Measurements from ENCODE around the gene RNASE4. TPM values are rescaled to one million over a fixed set of nuclear protein-coding genes. Genes with fewer than 3 reads are reported as not detected.
"Not testable (repeated sequence)": the region's sequence is repeated elsewhere in the genome, so short reads cannot be mapped to it uniquely, and the experiment has no call there.

The RNASE4 gene, protein sequence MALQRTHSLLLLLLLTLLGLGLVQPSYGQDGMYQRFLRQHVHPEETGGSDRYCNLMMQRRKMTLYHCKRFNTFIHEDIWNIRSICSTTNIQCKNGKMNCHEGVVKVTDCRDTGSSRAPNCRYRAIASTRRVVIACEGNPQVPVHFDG
- 4.2 TPM for polyA plus RNA-seq (ENCODE audit: insufficient read length)

DNA sequence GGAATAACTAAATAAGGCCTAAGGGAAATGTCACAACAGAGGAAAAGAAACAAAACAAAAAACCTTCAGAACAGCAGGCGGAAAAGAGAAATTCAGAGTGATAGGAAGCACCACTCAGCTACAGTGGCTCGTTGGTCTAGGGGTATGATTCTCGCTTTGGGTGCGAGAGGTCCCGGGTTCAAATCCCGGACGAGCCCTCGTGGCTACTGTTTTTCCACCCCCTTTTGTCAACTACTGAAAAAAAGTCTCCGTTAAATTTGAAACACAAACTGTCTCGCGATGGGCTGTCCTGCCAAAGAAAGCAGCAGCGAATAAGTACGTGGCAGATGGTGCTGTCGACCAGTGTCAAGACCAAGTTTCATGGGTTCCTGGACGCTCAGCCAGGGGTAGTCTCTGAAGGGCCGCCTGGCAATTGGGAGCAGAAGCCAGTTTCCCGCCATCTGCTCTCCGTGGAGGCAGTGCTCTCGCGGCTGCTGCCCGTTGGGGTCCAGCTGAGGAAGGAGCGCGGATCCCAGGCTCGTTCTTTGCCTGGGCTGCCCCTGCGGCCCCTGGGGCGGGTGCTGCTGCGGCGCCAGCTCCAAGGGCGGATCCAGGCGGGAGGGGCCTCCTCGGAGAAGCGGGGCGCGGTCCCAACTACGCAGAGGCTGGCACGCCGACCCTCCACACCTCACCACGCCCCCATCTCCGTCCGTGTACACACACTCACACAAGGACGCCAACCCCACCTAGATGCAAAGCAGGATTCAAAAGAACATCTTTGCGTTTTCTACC, at the start of gene RNASE4:
Gene RNASE4 (plus strand): TSS at position 670 of the 771 bp plus-strand sequence. CDS start 14,812 bp downstream, outside the sequence.
- DNase-seq (ENCODE audit: low read depth) = peak; percentile 69

DNA sequence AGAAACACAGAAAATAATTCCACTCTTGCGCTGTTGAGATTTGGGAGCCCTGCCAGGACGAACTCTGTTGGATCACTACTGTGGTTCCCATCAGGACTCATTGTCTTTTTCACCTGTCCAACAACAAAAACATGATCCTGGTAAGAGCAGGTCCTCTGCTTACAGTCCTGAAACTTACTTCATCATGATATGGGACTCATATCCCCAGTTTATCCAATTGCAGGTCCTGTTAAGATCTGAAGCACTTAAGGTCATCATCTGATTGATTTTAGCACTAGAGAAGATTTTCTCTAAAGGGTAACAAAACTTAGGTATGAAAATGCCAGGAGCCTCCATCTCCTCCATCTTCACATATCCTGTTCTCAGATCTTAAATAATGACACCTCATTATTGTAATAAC, 42.8 kb upstream of the RNASE4 start, which contains the start of gene OR6S1:
Gene OR6S1 (minus strand): TSS at position 101 of the 400 bp plus-strand sequence. CDS start 0 bp downstream, at position 101.
- no peak for DNase-seq (ENCODE audit: low read depth)

DNA sequence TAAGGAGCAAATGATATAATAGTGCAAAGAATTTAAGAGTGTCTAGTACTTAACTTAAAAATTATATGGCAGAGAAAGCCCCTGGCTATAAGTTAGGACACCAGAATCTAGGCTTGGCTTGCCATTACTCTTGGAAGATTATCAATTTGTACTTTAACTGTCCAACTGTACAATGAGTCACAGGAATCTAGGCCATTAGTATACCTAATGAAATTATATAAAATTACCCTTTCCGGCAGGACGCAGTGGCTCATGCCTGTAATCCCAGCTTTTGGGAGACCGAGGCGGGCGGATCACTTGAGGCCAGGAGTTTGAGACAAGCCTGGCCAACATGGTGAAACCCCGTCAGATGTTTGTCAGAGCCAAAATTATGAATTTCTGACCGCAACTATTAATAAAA, 42.2 kb upstream of the RNASE4 start:
- no peak for DNase-seq (ENCODE audit: low read depth)

DNA sequence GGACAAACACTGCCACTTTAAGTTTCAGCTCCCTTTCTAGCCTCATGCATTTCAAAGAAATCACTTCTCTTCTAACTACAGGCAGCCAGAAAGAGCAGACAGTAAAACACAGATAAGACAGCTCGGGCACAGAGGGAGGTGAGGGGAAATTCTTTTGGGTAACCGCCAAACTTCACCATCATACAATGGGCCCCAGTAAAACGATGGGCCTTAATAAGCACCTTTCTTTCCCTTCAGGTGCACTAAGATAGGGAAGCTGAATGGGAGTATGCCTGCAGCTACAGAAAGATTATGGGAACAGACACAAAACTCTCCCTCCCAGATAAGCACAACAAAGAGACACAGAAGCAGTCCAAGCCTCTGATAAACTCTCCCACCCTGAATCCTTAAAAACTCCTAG, 41.6 kb upstream of the RNASE4 start:
- not testable (repeated sequence) for DNase-seq (ENCODE audit: low read depth)

DNA sequence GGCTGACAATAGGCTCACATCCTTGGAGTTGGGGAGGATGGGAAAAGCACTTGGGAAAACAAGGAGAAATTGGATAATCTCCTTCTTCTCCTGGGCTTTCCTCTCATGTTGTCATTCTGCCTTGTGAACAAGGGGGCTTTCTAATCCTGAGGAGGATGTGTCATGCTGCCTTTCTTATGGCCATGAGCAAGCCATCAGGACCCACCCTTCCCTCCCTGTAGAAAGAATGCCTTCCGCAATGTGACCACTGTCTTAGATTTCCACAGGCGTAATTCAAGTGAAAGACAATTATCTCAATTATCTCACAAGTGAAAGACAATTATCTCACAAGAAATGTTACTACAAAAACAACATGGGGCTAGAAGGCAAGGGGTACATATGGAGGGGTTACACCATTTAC, 39.8 kb upstream of the RNASE4 start:
- no peak for DNase-seq (ENCODE audit: low read depth)

DNA sequence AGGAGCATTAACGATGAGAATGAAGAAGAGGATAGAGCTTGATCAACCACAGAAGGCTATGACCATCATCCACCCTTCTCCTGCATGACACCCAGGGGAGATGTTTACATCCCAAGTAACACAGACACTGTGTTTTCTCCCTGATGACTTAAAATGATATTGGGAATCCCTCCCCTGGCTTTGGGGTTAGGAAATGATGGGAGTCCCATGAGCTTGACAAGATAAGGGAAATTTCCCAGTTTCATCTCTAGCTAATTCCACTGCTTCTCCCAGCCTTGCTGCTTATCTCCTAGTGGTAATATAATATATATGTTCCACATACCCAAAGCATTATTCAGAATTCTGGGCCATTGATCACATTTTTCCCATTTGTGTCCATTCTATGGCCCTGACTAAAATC, 38.9 kb upstream of the RNASE4 start:
- no peak for DNase-seq (ENCODE audit: low read depth)

DNA sequence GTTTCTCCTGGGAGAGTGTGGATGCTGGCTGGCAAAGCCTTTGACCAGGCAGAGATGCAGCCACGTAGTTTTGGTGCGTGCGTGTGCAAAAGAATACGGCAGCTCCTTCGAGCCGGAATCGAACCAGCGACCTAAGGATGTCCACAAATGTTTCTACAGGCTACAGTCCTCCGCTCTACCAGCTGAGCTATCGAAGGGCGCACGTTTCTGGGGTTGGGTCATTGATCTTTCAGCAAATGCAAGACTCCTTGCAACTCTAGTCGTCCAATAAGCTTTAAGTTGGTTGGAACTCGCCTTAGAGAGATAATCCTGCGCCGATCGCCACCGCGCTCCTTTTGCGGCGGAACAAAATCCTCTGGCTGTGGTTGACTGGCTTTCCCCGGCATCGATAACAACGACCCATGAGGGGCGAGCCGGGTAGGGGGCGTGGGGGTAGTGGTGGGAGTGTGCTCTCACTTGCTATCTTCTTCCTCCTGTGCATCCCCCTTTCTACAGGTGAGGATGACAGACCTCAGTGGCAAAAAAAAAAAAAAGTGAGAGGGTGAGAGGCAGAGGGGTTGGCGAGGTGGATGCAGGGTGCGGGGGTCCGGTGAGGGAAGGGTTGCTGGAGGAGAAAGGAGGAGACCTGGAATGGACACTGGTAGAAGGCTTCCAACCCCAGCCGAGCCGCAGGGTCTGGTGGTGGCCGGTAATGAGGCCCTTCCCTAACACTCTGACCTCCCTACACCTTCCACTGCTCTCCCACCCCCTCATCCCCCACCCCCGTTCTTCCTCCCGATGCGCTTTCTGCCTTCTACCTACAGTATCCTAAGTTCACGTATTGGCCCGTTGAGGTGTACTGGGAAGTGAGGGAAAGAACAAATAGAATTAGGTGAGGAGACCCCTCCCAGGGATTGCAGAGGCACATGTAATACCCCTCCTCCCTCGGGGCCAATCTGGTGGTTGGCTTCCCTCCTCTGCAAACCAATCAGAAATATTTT, 31.1 kb upstream of the RNASE4 start:
- no peak for DNase-seq (ENCODE audit: low read depth)

DNA sequence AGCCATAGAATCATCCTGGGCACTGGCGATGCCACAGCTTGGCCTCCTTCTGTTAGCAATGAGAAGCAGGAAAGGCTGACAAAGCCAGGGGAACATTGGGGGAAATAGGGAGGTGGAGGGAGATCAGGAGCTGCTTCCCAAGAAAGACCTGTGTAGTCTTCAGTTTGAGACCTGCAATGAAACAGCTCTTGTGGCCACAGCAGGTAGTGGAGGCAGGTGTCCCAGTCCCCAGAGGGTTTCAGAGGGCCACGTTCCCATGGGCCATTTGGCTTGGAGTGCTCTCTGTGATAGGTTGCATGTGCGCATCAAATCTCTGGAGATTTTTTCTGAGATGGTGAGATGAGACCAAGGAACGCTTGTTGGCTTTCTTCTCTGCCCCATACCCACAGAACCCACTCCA, 28.5 kb upstream of the RNASE4 start:
- DNase-seq (ENCODE audit: low read depth) = no peak

DNA sequence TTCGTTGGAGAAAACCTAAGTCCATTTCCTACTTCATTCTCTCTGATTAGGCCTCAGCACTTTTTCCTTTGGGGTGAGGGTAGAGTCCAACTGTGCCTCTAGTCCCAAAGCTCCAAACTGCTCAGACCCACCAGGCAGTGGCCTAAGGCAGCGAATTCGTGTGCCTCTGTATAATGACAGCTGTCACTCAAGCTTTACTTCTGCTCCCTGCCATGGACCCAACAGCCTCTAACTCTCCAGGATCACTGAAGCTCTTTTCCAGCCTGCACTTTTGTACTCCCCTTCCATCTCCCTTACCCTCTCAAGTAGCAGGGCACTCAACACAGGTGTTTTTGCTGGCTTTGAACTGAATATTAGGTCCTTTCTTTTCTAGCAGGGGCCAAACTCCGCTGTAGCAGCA, 28.1 kb upstream of the RNASE4 start:
- DNase-seq (ENCODE audit: low read depth) = no peak

DNA sequence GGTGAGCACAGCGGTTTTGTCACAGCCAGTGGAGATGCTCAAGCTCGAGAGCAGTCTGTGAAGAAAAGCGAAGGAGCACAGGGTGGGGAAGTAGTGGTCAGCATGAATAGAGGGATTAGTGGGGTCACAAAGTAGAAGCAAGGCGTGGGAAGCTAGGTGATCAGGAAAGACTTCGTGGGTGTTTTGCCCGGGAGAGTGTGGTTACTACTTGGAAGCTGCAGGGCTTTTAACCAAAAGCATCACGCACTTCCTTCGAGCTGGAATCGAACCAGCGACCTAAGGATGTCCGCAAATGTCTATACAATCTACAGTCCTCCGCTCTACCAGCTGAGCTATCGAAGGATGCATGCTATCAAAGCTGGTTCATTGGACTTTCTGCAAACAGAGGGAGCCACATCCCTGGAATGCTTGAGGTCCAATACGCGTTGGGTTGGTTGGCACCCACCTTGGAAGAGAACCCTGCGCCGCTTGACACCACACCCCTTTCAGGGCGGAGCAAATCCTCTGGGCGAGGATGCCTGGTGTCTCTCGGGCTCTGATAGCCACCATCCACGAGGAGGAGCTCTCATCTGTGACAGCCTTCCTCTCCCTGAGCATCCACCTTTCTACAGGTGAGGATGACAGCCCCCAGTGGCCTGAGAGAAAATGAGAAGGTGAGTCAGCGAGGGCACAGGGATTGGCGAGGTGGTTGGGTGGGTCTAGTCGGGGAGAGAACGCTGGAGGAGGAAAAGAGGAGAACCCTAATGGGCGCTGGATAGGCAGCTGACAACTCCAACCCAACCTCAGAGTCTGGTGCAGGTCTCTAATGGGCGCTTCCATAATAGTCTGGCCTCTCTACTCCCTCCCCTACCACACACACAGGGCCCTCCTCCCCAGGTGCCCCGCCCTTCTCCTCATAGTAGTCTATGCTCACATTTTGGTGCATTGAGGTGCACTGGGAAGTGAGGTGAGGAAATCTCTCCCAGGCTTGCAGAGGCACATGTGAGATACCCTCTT, 26.8 kb upstream of the RNASE4 start:
- DNase-seq (ENCODE audit: low read depth) = no peak

DNA sequence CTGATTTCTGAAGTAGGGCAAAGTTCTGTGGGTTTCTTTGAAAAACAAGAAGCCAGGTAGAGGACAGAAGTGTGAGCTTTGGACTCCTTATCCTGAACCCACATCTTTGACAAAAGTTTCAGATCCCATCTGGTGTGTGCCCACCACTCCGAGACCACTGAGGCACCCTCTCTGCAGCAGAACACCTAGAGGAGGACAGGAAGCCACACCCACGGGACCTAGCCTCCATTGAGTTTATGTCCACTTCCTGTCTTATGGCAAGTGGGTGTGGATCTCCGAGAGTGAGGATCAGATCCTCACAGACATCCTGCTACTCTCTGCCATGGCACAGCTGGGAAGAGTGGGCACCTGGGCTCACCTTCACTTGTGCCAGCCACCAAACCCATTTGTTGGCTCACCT, 26.1 kb upstream of the RNASE4 start:
- no peak for DNase-seq (ENCODE audit: low read depth)

DNA sequence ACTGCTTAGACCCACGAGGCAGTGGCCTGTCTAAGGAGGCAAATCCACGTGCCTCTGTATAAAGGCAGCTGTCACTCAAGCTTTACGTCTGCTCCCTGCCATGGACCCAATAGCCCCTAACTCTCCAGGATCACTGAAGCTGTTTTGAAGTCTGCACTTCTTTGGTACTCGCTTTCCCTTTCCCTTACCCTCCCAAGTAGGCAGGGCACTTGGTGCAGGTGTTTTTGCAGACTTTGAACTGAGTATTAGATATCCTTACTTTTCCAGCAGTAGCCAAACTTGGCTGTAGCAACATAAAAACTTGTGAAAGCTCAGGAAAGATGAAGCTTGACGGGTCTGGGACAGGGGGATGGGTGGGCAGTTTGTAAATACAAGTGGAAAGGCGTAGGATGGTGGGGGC, 25.0 kb upstream of the RNASE4 start:
- DNase-seq (ENCODE audit: low read depth) = no peak

DNA sequence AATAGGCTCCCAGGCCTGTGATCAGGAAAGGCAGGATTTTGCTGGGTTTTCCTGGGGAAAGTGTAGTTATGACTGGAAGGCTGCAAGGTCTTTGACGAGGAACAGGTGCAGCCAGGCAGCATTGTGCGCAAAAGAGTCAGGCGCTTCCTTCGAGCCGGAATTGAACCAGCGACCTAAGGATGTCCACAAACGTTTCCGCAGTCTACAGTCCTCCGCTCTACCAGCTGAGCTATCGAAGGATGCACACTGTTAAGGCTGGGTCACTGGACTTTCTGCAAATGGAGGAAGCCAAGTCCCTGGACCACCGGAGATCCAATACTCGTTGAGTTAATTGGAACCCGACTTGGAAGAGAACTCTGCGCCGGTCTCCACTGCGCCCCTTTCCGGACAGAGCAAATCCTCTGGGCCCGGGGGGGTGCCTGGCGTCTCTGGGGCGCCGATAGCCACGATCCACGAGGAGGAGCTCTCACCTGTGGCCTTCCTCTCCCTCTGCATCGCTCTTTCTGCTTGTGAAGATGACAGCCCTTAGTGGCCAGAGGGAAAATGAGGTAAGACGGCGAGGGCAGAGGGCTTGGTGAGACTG, 24.5 kb upstream of the RNASE4 start:
- DNase-seq (ENCODE audit: low read depth) = no peak

DNA sequence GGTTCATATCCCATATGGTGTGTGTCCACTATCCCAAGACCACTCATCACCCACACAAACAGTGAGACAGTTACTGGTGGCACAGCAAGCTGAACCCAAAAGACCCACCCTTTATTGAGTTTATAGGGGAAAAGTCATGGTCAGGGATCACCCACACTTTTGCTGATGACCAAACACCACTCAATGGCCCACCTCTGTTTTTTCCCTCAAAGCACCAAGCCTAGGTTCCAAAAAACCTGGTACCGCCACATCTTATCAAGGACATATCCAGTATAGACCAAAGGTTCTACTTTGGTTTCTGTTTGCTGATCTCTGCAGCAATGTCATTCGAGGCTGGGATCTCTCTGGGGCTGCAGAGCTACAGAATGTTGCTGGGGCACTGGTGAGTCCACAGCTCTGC, 23.2 kb upstream of the RNASE4 start:
- DNase-seq (ENCODE audit: low read depth) = no peak

DNA sequence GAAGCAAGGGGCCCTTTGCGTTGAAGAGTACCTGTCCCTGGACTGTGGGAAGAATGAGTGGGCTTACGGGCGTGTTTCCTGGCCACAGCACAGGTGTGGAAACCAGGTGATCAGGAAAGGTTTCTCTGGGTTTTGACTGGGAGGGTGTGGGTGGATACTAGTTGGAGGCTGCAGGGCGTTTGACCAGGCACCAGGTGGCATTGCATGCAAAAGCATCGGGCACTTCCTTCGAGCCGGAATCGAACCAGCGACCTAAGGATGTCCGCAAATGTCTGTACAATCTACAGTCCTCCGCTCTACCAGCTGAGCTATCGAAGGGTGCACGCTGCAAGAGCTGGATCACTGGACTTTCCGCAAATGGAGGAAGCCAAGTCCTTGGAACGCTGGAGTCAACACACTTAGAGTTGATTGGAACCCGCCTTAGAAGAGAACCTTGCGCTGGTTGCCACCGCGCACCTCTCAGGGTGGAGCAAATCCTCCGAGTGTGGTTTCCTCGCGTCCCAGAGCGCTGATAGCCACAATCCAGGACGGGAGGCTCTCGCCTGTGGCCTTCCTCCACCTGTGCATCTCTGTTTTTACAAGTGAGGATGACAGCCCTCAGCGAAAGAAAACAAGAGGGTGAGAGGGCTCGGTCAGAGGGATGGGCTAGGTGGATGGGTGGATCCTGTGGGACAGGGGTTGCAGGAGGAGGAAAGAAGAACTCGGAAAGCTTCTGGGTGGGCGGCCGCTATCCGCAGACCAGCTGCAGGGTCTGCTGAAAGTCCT, 21.2 kb upstream of the RNASE4 start:
- no peak for DNase-seq (ENCODE audit: low read depth)

DNA sequence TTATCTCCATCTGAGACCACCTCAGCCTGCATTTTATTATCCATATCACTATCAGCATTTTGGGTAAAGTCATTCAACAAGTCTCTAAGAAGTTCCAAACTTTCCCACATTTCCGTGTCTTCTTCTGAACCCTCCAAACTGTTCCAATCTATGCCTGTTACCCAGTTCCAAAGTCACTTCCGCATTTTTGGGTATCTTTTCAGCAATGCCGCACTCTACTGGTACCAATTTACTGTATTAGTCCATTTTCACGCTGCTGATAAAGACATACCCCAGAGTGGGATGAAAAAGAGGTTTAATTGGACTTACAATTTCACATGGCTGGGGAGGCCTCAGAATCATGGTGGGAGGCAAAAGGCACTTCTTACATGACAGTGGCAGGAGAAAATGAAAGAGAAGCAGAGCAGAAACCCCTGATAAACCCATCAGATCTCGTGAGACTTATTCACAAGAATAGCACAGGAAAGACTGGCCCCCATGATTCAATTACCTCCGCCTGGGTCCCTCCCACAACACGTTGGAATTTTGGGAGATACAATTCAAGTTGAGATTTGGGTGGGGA, 17.9 kb upstream of the RNASE4 start:
- not testable (repeated sequence) for DNase-seq (ENCODE audit: low read depth)

DNA sequence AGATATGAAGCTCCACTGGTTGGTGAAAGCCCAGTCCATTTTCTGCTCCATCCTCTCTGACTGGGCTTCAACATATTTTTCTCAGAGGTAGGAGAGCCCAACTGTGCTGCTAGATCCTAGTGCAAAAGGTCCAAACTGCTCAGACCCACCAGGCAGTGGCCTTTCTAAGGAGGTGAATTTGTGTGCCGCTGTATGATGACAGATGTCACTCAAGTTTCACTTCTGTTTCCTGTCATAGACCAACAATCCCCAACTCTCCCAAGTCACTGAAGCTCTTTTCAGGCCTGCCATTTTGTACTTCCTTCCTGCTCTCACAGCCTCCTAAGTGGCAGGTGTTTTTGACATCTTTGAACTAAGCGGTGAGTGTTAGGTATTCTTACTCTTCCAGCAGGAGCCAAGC, 16.4 kb upstream of the RNASE4 start:
- DNase-seq (ENCODE audit: low read depth) = no peak

DNA sequence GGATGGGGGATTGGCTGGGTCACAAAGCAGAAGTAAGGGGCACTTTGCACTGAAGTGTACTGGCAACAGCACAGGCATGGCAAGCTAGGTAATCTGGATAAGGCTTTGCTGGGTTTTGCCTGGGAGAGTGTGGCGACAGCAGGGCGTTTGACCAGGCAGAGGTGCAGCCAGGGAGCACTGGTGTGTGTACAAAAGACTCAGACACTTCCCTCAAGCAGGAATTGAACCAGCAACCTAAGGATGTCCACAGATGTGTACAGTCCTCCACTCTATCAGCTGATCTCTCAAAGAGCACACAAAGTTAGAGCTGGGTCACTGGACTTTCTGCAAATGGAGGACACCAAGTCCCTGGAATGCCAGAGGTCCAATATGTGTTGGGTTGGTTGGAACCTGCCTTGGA, 15.4 kb upstream of the RNASE4 start:
- no peak for DNase-seq (ENCODE audit: low read depth)

DNA sequence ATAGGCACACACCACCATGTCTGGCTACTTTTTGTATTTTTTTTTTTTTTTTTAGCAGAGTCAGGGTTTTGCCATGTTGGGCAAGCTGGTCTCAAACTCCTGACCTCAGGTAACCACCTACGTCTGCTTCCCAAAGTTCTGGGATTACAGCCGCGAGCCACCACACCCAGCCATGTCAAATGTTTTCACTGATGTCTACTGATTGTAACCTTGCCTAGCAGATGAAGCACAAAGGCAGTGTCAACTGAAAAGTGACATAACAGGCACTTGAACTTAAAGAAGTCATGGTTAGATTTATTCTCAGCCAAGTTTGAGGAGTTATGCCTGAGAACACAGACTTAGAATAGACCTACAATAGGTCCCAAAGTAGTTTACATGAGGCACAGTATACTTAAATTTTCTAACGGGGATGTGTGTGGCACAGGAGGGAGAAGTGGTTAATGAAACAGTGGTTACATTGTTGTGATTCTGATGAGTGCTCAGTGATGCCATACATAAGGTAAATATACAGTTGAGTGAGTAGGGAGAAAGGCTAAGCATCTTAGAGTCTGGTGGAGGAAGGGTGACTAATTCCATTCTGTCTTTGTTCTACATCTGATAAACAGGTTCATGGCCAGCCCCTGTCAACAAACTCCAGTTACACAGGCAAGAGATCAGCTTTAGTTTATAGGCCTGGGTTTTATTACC, 12.6 kb upstream of the RNASE4 start:
- no peak for DNase-seq (ENCODE audit: low read depth)
